GM23338 (cell line): Measurements from ENCODE around the gene SLA2. TPM values are rescaled to one million over a fixed set of nuclear protein-coding genes. Genes with fewer than 3 reads are reported as not detected.

Experiments
- ATAC-seq: fragments of 200-7000 bp; cut with Tn5 transposase; 3 replicates; pipeline ENCODE4 v1.9.1; 2020
- DNase-seq: peaks from one replicate; pipeline ENCODE4 v3.0.0-alpha.2; 2015; ENCODE audit warnings: low spot score
- H2AFZ ChIP-seq: fragments of 200-600 bp; sonication (generic); 2 replicates; pipeline ENCODE4 v1.8.0; 2016; ENCODE audit warnings: antibody characterized with exemption, mild to moderate bottlenecking, moderate library complexity
- H3F3A ChIP-seq: fragments of 200-600 bp; sonication (generic); replicated peaks from 2 replicates; pipeline ENCODE4 v1.8.0; 2017; ENCODE audit warnings: antibody characterized with exemption, mixed run types, low read depth
- H3K27ac ChIP-seq: fragments of 200-600 bp; sonication (generic); 2 replicates; pipeline ENCODE4 v1.6.1; 2016; ENCODE audit warnings: low read depth
- H3K27me3 ChIP-seq: fragments of 200-600 bp; sonication (generic); 2 replicates; pipeline ENCODE4 v1.8.0; 2016; ENCODE audit warnings: mild to moderate bottlenecking, mixed run types, moderate library complexity; ENCODE audit not compliant: insufficient read depth
- H3K36me3 ChIP-seq: fragments of 200-600 bp; sonication (generic); 2 replicates; pipeline ENCODE4 v1.8.0; 2016; ENCODE audit warnings: mild to moderate bottlenecking; ENCODE audit not compliant: insufficient read depth
- H3K4me1 ChIP-seq: fragments of 200-600 bp; sonication (generic); 2 replicates; pipeline ENCODE4 v1.8.0; 2016; ENCODE audit warnings: mild to moderate bottlenecking, moderate library complexity; ENCODE audit not compliant: insufficient read depth
- H3K4me2 ChIP-seq: fragments of 200-600 bp; sonication (generic); 2 replicates; pipeline ENCODE4 v1.7.1; 2017; ENCODE audit warnings: mixed run types
- H3K4me3 ChIP-seq: fragments of 200-600 bp; sonication (generic); 2 replicates; pipeline ENCODE4 v1.6.1; 2016; ENCODE audit warnings: mixed run types
- H3K79me2 ChIP-seq: fragments of 200-600 bp; sonication (generic); replicated peaks from 2 replicates; pipeline ENCODE4 v1.8.0; 2017; ENCODE audit warnings: mild to moderate bottlenecking; ENCODE audit not compliant: insufficient read depth
- H3K9me2 ChIP-seq: fragments of 200-600 bp; sonication (generic); 2 replicates; pipeline ENCODE4 v1.8.0; 2017; ENCODE audit not compliant: insufficient read depth
- H4K20me1 ChIP-seq: fragments of 200-600 bp; sonication (generic); replicated peaks from 2 replicates; pipeline ENCODE4 v1.8.0; 2017; ENCODE audit warnings: mild to moderate bottlenecking; ENCODE audit not compliant: insufficient read depth
- H3K27ac Mint-ChIP-seq: 2 replicates; pipeline ENCODE4 v1.8.0; 2020; ENCODE audit warnings: inconsistent platforms, mild to moderate bottlenecking, moderate library complexity, mixed read lengths
- H3K27me3 Mint-ChIP-seq: 3 replicates; pipeline ENCODE4 v1.8.0; 2022; ENCODE audit warnings: low read depth, mild to moderate bottlenecking, moderate library complexity, mixed read lengths, inconsistent platforms; ENCODE audit not compliant: insufficient read depth, poor library complexity
- H3K36me3 Mint-ChIP-seq: 3 replicates; pipeline ENCODE4 v1.8.0; 2021; ENCODE audit warnings: low read depth, mild to moderate bottlenecking, inconsistent platforms, moderate library complexity, mixed read lengths
- H3K4me1 Mint-ChIP-seq: 3 replicates; pipeline ENCODE4 v1.8.0; 2020; ENCODE audit warnings: mild to moderate bottlenecking, inconsistent platforms, mixed read lengths
- H3K4me3 Mint-ChIP-seq: 3 replicates; pipeline ENCODE4 v1.8.0; 2021; ENCODE audit warnings: moderate library complexity, mild to moderate bottlenecking, inconsistent platforms, mixed read lengths
- H3K9me3 Mint-ChIP-seq: 3 replicates; pipeline ENCODE4 v1.8.0; 2020; ENCODE audit warnings: moderate library complexity, mild to moderate bottlenecking, inconsistent platforms, mixed read lengths
- CTCF ChIP-seq, 2 experiments: fragments of 200-600 bp in 1 of 2; sonication (generic) in 1 of 2; conservative IDR thresholded peaks; 2 replicates each; pipeline versions ENCODE4 v1.5.1 to v1.6.1; 2016 to 2017; ENCODE audit warnings: antibody characterized with exemption in 2 of 2, low read depth in 2 of 2, mild to moderate bottlenecking in 2 of 2, moderate library complexity in 1 of 2
- ETS1 ChIP-seq: IDR thresholded peaks from 2 replicates; pipeline ENCODE4 v1.6.1; 2016; ENCODE audit warnings: antibody characterized with exemption
- EZH2phosphoT487 ChIP-seq: fragments of 200-600 bp; sonication (generic); IDR thresholded peaks from one replicate; pipeline ENCODE4 v1.8.1; 2018; ENCODE audit warnings: antibody characterized with exemption; ENCODE audit not compliant: unreplicated experiment
- NANOG ChIP-seq: IDR thresholded peaks from 2 replicates; pipeline ENCODE4 v1.6.1; 2016; ENCODE audit warnings: antibody characterized with exemption, borderline replicate concordance
- POLR2AphosphoS5 ChIP-seq: IDR thresholded peaks from 2 replicates; pipeline ENCODE4 v1.6.1; 2016; ENCODE audit warnings: antibody characterized with exemption, low read depth
- REST ChIP-seq: IDR thresholded peaks from one replicate; pipeline ENCODE4 v1.6.1; 2018; ENCODE audit warnings: antibody characterized with exemption; ENCODE audit not compliant: unreplicated experiment
- STAT1 ChIP-seq: IDR thresholded peaks from one replicate; pipeline ENCODE4 v1.6.1; 2016; ENCODE audit warnings: antibody characterized with exemption; ENCODE audit not compliant: unreplicated experiment
- ZNF114 ChIP-seq: fragments of 250-450 bp; sonication (Bioruptor Pico); IDR thresholded peaks from 2 replicates; pipeline ENCODE4 v1.5.0; 2020; ENCODE audit warnings: mild to moderate bottlenecking, moderate library complexity
- ZNF462 ChIP-seq: fragments of 250-450 bp; sonication (Bioruptor Pico); IDR thresholded peaks from 2 replicates; pipeline ENCODE4 v1.5.0; 2020; ENCODE audit warnings: mild to moderate bottlenecking, moderate library complexity
- polyA plus RNA-seq: library from polyadenylated mRNA; unstranded; fragments of >200 nt; fragmentation: Nextera tagmentation; extraction: Ambion mirVana; gene quantifications from 2 replicates; pipeline ENCODE4 v1.2.1, GENCODE V29; 2016
- total RNA-seq: library from RNA; depleted of rRNA; stranded (reverse); fragments of >200 nt; shearing (Covaris generic); gene quantifications from 2 replicates; pipeline ENCODE4 v1.2.3, GENCODE V29; 2014

The SLA2 gene
- total and polyA plus RNA-seq, 2 experiments from 2014 or later = 0.18 TPM; not detected in 1

DNA sequence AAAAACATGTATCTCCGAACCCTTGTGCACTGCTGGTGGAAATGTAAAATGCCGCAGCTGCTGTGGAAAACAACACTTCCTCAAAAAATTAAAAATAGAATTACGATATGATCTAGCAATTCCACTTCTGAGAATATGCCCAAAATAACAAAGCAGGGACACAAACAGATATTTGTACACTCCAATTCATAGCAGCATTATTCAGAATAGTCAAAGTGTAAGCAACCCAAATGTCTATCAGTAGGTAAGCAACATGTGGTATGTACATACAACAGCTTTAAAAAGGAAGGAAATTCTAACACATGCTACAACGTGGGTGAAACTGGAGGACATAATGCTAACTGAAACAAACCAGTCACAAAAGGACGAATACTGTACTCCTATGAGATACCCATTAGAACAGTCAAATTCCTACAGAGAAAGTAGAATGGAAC is 46.1 kb downstream of the SLA2 start:
- Histone ChIP-seq H3K4me2 (no peak overlapping the region), H2AFZ (no peak overlapping the region), H3K27ac (no peak overlapping the region), H4K20me1 (no peaks in the 10 kb centered on the region), H3K9me2 (no peaks in the 10 kb centered on the region), H3K4me3 (no peak overlapping the region), H3K36me3 (no peaks in the 10 kb centered on the region), H3K4me1 (peaks cover 15% of the 10 kb centered on the region), H3K27me3 (no peaks in the 10 kb centered on the region), H3F3A (0 out of 2 replicates have a peak, but pooled peaks cover 5% of the 10 kb centered on the region), H3K79me2 (no peaks in the 10 kb centered on the region)
- H3K4me1 Mint-ChIP-seq = peaks cover 19% of the 10 kb centered on the region
- H3K27ac Mint-ChIP-seq = no peak overlapping the region
- peaks cover 7% of the 10 kb centered on the region for H3K27me3 Mint-ChIP-seq
- ATAC-seq (no peak), DNase-seq (no peak)
- H3K4me3 Mint-ChIP-seq = no peak overlapping the region
- no peak for TF ChIP-seq EZH2phosphoT487
- TF ChIP-seq ETS1 = no peak
- TF ChIP-seq STAT1 = no peak
- no peak for TF ChIP-seq CTCF (conservative IDR thresholded peaks at IDR 0.05; ENCODE audit: low read depth in 2 of 2)
- TF ChIP-seq ZNF462 (CRISPR knock-in tag) = no peak
- no peak for TF ChIP-seq POLR2AphosphoS5
- TF ChIP-seq REST = no peak
- TF ChIP-seq NANOG = no peak
- TF ChIP-seq ZNF114 = no peak
- no peaks in the 10 kb centered on the region for H3K9me3 Mint-ChIP-seq
- H3K36me3 Mint-ChIP-seq = peaks cover 4% of the 10 kb centered on the region; the same call in 2 of the 3 replicates
